ENCODE results near the gene COL26A1.
A peak's percentile ranks its signal among the peaks of the same experiment; 100 is the strongest.
"Not testable (repeated sequence)": the region's sequence is repeated elsewhere in the genome, so short reads cannot be mapped to it uniquely, and the experiment has no call there.

The COL26A1 gene

GRCh38 chr7:101362334-101363195, at the start of gene COL26A1:
COL26A1 (plus strand) TSS chr7:101362875; CDS start chr7:101363033, 158 bp downstream.
- peak; percentile 18 for DNase-seq

GRCh38 chr7:101315336-101315735, 47.3 kb upstream of the COL26A1 start:
- DNase-seq: peak; percentile 8

- DNase-seq: no peak
These were observed 43.3 kb upstream of the COL26A1 start for GRCh38 chr7:101319401-101319800.

- DNase-seq: peak; percentile 90
These were observed 40.9 kb upstream of the COL26A1 start, which contains the start of gene IFT22 for GRCh38 chr7:101321491-101322401. IFT22 (minus strand) TSS chr7:101321812; CDS start chr7:101321709, 103 bp downstream.

GRCh38 chr7:101328159-101328558, 34.5 kb upstream of the COL26A1 start:
- no peak for DNase-seq

GRCh38 chr7:101330011-101330484, 32.6 kb upstream of the COL26A1 start:
- no peak for DNase-seq

- DNase-seq: no peak
These were observed 30.6 kb upstream of the COL26A1 start for GRCh38 chr7:101332026-101332425.

- no peak for DNase-seq
These were observed 28.8 kb upstream of the COL26A1 start for GRCh38 chr7:101333912-101334311.

GRCh38 chr7:101340379-101340778, 22.3 kb upstream of the COL26A1 start:
- no peak for DNase-seq

GRCh38 chr7:101342892-101343291, 19.8 kb upstream of the COL26A1 start:
- DNase-seq: no peak

GRCh38 chr7:101347477-101347876, 15.2 kb upstream of the COL26A1 start:
- DNase-seq: no peak

GRCh38 chr7:101348456-101349067, 14.1 kb upstream of the COL26A1 start:
- DNase-seq: not testable (repeated sequence)

GRCh38 chr7:101349300-101349699, 13.4 kb upstream of the COL26A1 start:
- DNase-seq: not testable (repeated sequence)

- no peak for DNase-seq
These were observed 9.8 kb upstream of the COL26A1 start for GRCh38 chr7:101352920-101353308.

- no peak for DNase-seq
These were observed 5.2 kb upstream of the COL26A1 start for GRCh38 chr7:101357433-101357832.

GRCh38 chr7:101363196-101363733, 590 bp downstream of the COL26A1 start:
- no peak for DNase-seq

GRCh38 chr7:101363734-101364374, 1.2 kb downstream of the COL26A1 start:
- DNase-seq: peak; percentile 31

GRCh38 chr7:101365956-101366355, 3.3 kb downstream of the COL26A1 start:
- no peak for DNase-seq

GRCh38 chr7:101367676-101368075, 5.0 kb downstream of the COL26A1 start:
- DNase-seq: no peak

GRCh38 chr7:101368422-101369165, 5.9 kb downstream of the COL26A1 start:
- DNase-seq: no peak

- no peak for DNase-seq
These were observed 8.2 kb downstream of the COL26A1 start for GRCh38 chr7:101370836-101371235.

All from NCI-H2227 treated with DMSO at 0.1 percent for 48 hours (cell line).